ENCODE data around the gene CDK14.

DNA sequence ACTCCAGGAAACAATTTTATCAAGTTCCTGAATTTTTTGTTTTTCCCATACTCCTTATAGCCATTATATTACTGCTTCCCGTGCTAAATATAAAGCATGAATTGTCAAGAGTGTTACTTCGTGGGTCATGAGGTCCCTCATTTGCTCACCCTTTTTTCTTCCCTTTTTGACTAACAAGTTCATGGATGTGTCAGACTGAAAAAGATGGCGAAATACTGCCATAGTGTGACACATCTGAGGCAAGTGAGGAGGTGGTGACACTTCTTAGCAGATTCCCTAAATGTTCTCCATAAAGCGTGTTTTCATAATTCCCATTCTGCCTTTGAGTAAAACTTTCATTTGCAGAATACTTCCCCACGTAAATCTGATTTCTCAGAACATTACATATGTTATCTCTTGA lies 398.5 kb downstream of the CDK14 start:
- no peak for TF ChIP-seq POLR2A (IDR thresholded peaks at IDR 0.05)
- TF ChIP-seq, protein P1, sequence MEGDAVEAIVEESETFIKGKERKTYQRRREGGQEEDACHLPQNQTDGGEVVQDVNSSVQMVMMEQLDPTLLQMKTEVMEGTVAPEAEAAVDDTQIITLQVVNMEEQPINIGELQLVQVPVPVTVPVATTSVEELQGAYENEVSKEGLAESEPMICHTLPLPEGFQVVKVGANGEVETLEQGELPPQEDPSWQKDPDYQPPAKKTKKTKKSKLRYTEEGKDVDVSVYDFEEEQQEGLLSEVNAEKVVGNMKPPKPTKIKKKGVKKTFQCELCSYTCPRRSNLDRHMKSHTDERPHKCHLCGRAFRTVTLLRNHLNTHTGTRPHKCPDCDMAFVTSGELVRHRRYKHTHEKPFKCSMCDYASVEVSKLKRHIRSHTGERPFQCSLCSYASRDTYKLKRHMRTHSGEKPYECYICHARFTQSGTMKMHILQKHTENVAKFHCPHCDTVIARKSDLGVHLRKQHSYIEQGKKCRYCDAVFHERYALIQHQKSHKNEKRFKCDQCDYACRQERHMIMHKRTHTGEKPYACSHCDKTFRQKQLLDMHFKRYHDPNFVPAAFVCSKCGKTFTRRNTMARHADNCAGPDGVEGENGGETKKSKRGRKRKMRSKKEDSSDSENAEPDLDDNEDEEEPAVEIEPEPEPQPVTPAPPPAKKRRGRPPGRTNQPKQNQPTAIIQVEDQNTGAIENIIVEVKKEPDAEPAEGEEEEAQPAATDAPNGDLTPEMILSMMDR (IDR thresholded peaks at IDR 0.05): no peak

Data from heart left ventricle (tissue), 13 donors.